ENCODE data around the gene H1-8. TPM values are rescaled to one million over a fixed set of nuclear protein-coding genes. Genes with fewer than 3 reads are reported as not detected.

The H1-8 gene
- total RNA-seq, 1 experiment from 2014 or later = not detected

- no peaks in the 10 kb centered on the region for H3K27me3 ChIP-seq (ENCODE audit: insufficient read depth, low read depth)
- H4K20me1 ChIP-seq (ENCODE audit: insufficient read depth) = no peaks in the 10 kb centered on the region
- no peaks in the 10 kb centered on the region for H3K36me3 ChIP-seq (ENCODE audit: low read depth)
- intact Hi-C loops (cut with micrococcal nuclease; ENCODE audit: unreplicated experiment) = no loop called here
- TF ChIP-seq EZH2 (IDR thresholded peaks at IDR 0.05; ENCODE audit: low read depth) (no peak), CTCF (conservative IDR thresholded peaks at IDR 0.05) (no peak)
- peaks cover 21% of the 10 kb centered on the region for H3K4me1 ChIP-seq (replicated peaks; ENCODE audit: insufficient read depth)
- CTCF ChIA-PET = no interaction called here
- no peak overlapping the region for H3K27ac ChIP-seq
- H3K9me3 ChIP-seq (ENCODE audit: insufficient read depth, low read depth) = no peaks in the 10 kb centered on the region
- POLR2A ChIA-PET (ENCODE audit: unreplicated experiment) = no interaction called here
- no peaks in the 10 kb centered on the region for H3K9me2 ChIP-seq (ENCODE audit: insufficient read depth)
- no peak overlapping the region for H3K4me3 ChIP-seq
- DNase-seq = no peak
- no peak overlapping the region for H3K4me2 ChIP-seq
- H3F3A ChIP-seq (ENCODE audit: insufficient read depth, low read depth) = peaks cover 21% of the 10 kb centered on the region
- no TSS peak for BruUV-seq (replicated peaks)
- no peak overlapping the region for H2AFZ ChIP-seq
- no peaks in the 10 kb centered on the region for H3K79me2 ChIP-seq (ENCODE audit: low read depth)
Measured at GRCh38 chr3:129536374-129536667, 6.7 kb upstream of the H1-8 start.

DNA sequence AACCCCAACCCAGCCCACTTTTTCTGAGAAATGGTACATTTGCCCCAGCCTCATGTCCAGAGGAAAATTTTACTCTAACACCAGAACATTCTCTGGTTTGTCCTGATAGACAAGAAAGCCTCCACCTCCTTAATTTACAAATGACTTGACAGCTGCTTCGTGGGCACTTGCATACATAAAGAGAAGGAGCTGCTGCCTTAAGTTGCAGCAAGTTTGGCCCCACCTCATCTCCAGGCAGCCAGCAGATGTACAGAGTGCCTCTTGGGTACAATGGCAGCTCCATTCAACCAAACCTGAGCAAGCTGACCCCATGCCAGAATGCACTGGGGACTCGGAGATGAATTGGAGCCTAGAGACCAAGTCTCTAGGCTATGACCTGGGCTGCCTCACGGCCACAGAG is 6.2 kb upstream of the H1-8 start:
- CTCF ChIA-PET = no interaction called here
- H3K4me2 ChIP-seq = no peak overlapping the region
- H3K27ac ChIP-seq = no peak overlapping the region
- H2AFZ ChIP-seq = no peak overlapping the region
- H3K27me3 ChIP-seq (ENCODE audit: insufficient read depth, low read depth) = no peaks in the 10 kb centered on the region
- TF ChIP-seq EZH2 (IDR thresholded peaks at IDR 0.05; ENCODE audit: low read depth) = no peak
- no peak for TF ChIP-seq CTCF (conservative IDR thresholded peaks at IDR 0.05)
- no peaks in the 10 kb centered on the region for H3K36me3 ChIP-seq (ENCODE audit: low read depth)
- POLR2A ChIA-PET (ENCODE audit: unreplicated experiment) = no interaction called here
- no peaks in the 10 kb centered on the region for H3K9me2 ChIP-seq (ENCODE audit: insufficient read depth)
- no peaks in the 10 kb centered on the region for H4K20me1 ChIP-seq (ENCODE audit: insufficient read depth)
- no peak for DNase-seq
- no peak overlapping the region for H3K4me3 ChIP-seq
- H3K9me3 ChIP-seq (ENCODE audit: insufficient read depth, low read depth) = no peaks in the 10 kb centered on the region
- peaks cover 21% of the 10 kb centered on the region for H3K4me1 ChIP-seq (replicated peaks; ENCODE audit: insufficient read depth)
- peaks cover 21% of the 10 kb centered on the region for H3F3A ChIP-seq (ENCODE audit: insufficient read depth, low read depth)
- no peaks in the 10 kb centered on the region for H3K79me2 ChIP-seq (ENCODE audit: low read depth)
- BruUV-seq (replicated peaks) = no TSS peak
- intact Hi-C loops (cut with micrococcal nuclease; ENCODE audit: unreplicated experiment) = no loop called here

DNA sequence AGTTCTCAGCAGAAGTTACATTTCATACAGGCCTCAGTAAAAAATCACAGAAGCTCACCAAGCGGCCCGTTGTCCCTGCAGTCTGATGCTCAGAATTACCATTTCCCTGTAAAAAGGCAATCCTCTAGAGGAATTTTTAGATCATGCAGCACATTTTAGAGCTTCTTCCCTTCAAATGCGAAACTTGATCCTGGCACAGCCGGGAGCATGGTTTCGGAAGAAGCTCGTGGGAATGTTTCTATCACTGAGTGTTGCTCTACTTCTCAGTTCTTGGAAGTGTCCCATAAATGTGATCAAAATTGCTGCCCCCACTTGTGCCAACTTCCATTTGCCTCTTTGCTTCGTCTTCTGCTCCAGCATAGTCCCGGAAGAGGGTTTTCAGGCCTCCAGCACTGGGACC is 3.8 kb upstream of the H1-8 start:
- Histone ChIP-seq H3K27me3 (ENCODE audit: insufficient read depth, low read depth) (no peaks in the 10 kb centered on the region), H3K9me3 (ENCODE audit: insufficient read depth, low read depth) (no peaks in the 10 kb centered on the region), H3K36me3 (ENCODE audit: low read depth) (no peaks in the 10 kb centered on the region), H2AFZ (no peak overlapping the region), H3K4me3 (no peak overlapping the region), H3K4me1 (replicated peaks; ENCODE audit: insufficient read depth) (peaks cover 19% of the 10 kb centered on the region), H3K9me2 (ENCODE audit: insufficient read depth) (no peaks in the 10 kb centered on the region), H3K27ac (no peak overlapping the region), H3K4me2 (no peak overlapping the region), H4K20me1 (ENCODE audit: insufficient read depth) (no peaks in the 10 kb centered on the region), H3K79me2 (ENCODE audit: low read depth) (no peaks in the 10 kb centered on the region), H3F3A (ENCODE audit: insufficient read depth, low read depth) (peaks cover 19% of the 10 kb centered on the region)
- intact Hi-C loops (cut with micrococcal nuclease; ENCODE audit: unreplicated experiment) = no loop called here
- POLR2A ChIA-PET (ENCODE audit: unreplicated experiment) = no interaction called here
- CTCF ChIA-PET = interaction anchor here (0.6 kb wide), 1 partner anchor 270 kb away, joined by 3 read pairs; no protein-coding TSS in a partner anchor
- no peak for TF ChIP-seq CTCF (conservative IDR thresholded peaks at IDR 0.05)
- no peak for TF ChIP-seq EZH2 (IDR thresholded peaks at IDR 0.05; ENCODE audit: low read depth)
- BruUV-seq (replicated peaks) = no TSS peak
- DNase-seq = no peak
